ENCODE measurements around the gene GFY.

The GFY gene

GRCh38 chr19:49422407-49423070 is 2.6 kb upstream of the GFY start:
- Histone ChIP-seq H3K9ac (ENCODE audit: low read depth, low read length) (no peak overlapping the region), H3K4me1 (ENCODE audit: insufficient read depth, low read length) (peaks cover 6% of the 10 kb centered on the region; the same call in 1 of the 2 replicates), H3K27ac (ENCODE audit: low read length) (no peak overlapping the region), H3K4me3 (ENCODE audit: low read length) (peak overlapping the region; percentile 53), H3K9me3 (ENCODE audit: insufficient read depth, low read depth, low read length) (no peaks in the 10 kb centered on the region), H3K27me3 (ENCODE audit: insufficient read depth, low read length) (peaks cover 94% of the 10 kb centered on the region), H3K36me3 (ENCODE audit: insufficient read depth, low read depth, low read length) (no peaks in the 10 kb centered on the region)

- Histone ChIP-seq H3K4me3 (ENCODE audit: low read length) (peak within 1 kb of the TSS; percentile 53), H3K9me3 (ENCODE audit: insufficient read depth, low read depth, low read length) (no peaks in the 10 kb centered on the region), H3K27ac (ENCODE audit: low read length) (no peak within 1 kb of the TSS), H3K9ac (ENCODE audit: low read depth, low read length) (no peak within 1 kb of the TSS), H3K4me1 (ENCODE audit: insufficient read depth, low read length) (peaks cover 6% of the 10 kb centered on the region; the same call in 1 of the 2 replicates), H3K27me3 (ENCODE audit: insufficient read depth, low read length) (peaks cover 95% of the 10 kb centered on the region), H3K36me3 (ENCODE audit: insufficient read depth, low read depth, low read length) (no peaks in the 10 kb centered on the region)
Measured at GRCh38 chr19:49423071-49423984, 1.9 kb upstream of the GFY start, which contains the start of gene PTH2. Gene PTH2 (minus strand): TSS chr19:49423441. CDS start chr19:49423339, 102 bp downstream.

- no peak overlapping the region for H3K9ac ChIP-seq (ENCODE audit: low read depth, low read length)
- peaks cover 9% of the 10 kb centered on the region; the same call in 1 of the 2 replicates for H3K4me1 ChIP-seq (ENCODE audit: insufficient read depth, low read length)
- H3K27ac ChIP-seq (ENCODE audit: low read length): no peak overlapping the region
- H3K36me3 ChIP-seq (ENCODE audit: insufficient read depth, low read depth, low read length): no peaks in the 10 kb centered on the region
- H3K4me3 ChIP-seq (ENCODE audit: low read length): no peak overlapping the region
- peaks cover 94% of the 10 kb centered on the region for H3K27me3 ChIP-seq (ENCODE audit: insufficient read depth, low read length)
- H3K9me3 ChIP-seq (ENCODE audit: insufficient read depth, low read depth, low read length): no peaks in the 10 kb centered on the region
Measured at GRCh38 chr19:49423985-49424303, 1.2 kb upstream of the GFY start.

- H3K4me3 ChIP-seq (ENCODE audit: low read length): peak overlapping the region; percentile 45
- peaks cover 13% of the 10 kb centered on the region; the same call in 1 of the 2 replicates for H3K4me1 ChIP-seq (ENCODE audit: insufficient read depth, low read length)
- H3K36me3 ChIP-seq (ENCODE audit: insufficient read depth, low read depth, low read length): no peaks in the 10 kb centered on the region
- H3K9ac ChIP-seq (ENCODE audit: low read depth, low read length): peak overlapping the region; percentile 16; the same call in 1 of the 2 replicates
- peaks cover 97% of the 10 kb centered on the region for H3K27me3 ChIP-seq (ENCODE audit: insufficient read depth, low read length)
- H3K9me3 ChIP-seq (ENCODE audit: insufficient read depth, low read depth, low read length): no peaks in the 10 kb centered on the region
- no peak overlapping the region for H3K27ac ChIP-seq (ENCODE audit: low read length)
Measured at GRCh38 chr19:49425922-49426592, 869 bp downstream of the GFY start.

GRCh38 chr19:49427339-49427738 is 2.2 kb downstream of the GFY start:
- Histone ChIP-seq H3K27me3 (ENCODE audit: insufficient read depth, low read length) (peaks cover 97% of the 10 kb centered on the region), H3K4me3 (ENCODE audit: low read length) (no peak overlapping the region), H3K27ac (ENCODE audit: low read length) (no peak overlapping the region), H3K9me3 (ENCODE audit: insufficient read depth, low read depth, low read length) (no peaks in the 10 kb centered on the region), H3K9ac (ENCODE audit: low read depth, low read length) (no peak overlapping the region), H3K4me1 (ENCODE audit: insufficient read depth, low read length) (peaks cover 13% of the 10 kb centered on the region; the same call in 1 of the 2 replicates), H3K36me3 (ENCODE audit: insufficient read depth, low read depth, low read length) (no peaks in the 10 kb centered on the region)

GRCh38 chr19:49427855-49428546 is 2.8 kb downstream of the GFY start:
- Histone ChIP-seq H3K36me3 (ENCODE audit: insufficient read depth, low read depth, low read length) (no peaks in the 10 kb centered on the region), H3K9ac (ENCODE audit: low read depth, low read length) (peak overlapping the region; percentile 81; the same call in 1 of the 2 replicates), H3K27me3 (ENCODE audit: insufficient read depth, low read length) (peaks cover 97% of the 10 kb centered on the region), H3K4me3 (ENCODE audit: low read length) (peak overlapping the region; percentile 78), H3K9me3 (ENCODE audit: insufficient read depth, low read depth, low read length) (no peaks in the 10 kb centered on the region), H3K4me1 (ENCODE audit: insufficient read depth, low read length) (peaks cover 13% of the 10 kb centered on the region; the same call in 1 of the 2 replicates), H3K27ac (ENCODE audit: low read length) (no peak overlapping the region)

GRCh38 chr19:49428547-49429451 is 3.6 kb downstream of the GFY start:
- peaks cover 13% of the 10 kb centered on the region; the same call in 1 of the 2 replicates for H3K4me1 ChIP-seq (ENCODE audit: insufficient read depth, low read length)
- H3K27ac ChIP-seq (ENCODE audit: low read length): peak overlapping the region; percentile 60
- H3K9me3 ChIP-seq (ENCODE audit: insufficient read depth, low read depth, low read length): no peaks in the 10 kb centered on the region
- H3K4me3 ChIP-seq (ENCODE audit: low read length): peak overlapping the region; percentile 78
- no peaks in the 10 kb centered on the region for H3K36me3 ChIP-seq (ENCODE audit: insufficient read depth, low read depth, low read length)
- peaks cover 97% of the 10 kb centered on the region for H3K27me3 ChIP-seq (ENCODE audit: insufficient read depth, low read length)
- peak overlapping the region; percentile 51; the same call in 1 of the 2 replicates for H3K9ac ChIP-seq (ENCODE audit: low read depth, low read length)

GRCh38 chr19:49430172-49430677 is 5.0 kb downstream of the GFY start:
- peaks cover 13% of the 10 kb centered on the region; the same call in 1 of the 2 replicates for H3K4me1 ChIP-seq (ENCODE audit: insufficient read depth, low read length)
- no peak overlapping the region for H3K9ac ChIP-seq (ENCODE audit: low read depth, low read length)
- H3K27ac ChIP-seq (ENCODE audit: low read length): no peak overlapping the region
- no peak overlapping the region for H3K4me3 ChIP-seq (ENCODE audit: low read length)
- no peaks in the 10 kb centered on the region for H3K36me3 ChIP-seq (ENCODE audit: insufficient read depth, low read depth, low read length)
- no peaks in the 10 kb centered on the region for H3K9me3 ChIP-seq (ENCODE audit: insufficient read depth, low read depth, low read length)
- H3K27me3 ChIP-seq (ENCODE audit: insufficient read depth, low read length): peaks cover 97% of the 10 kb centered on the region

GRCh38 chr19:49430678-49431329 is 5.6 kb downstream of the GFY start:
- no peaks in the 10 kb centered on the region for H3K9me3 ChIP-seq (ENCODE audit: insufficient read depth, low read depth, low read length)
- no peaks in the 10 kb centered on the region for H3K36me3 ChIP-seq (ENCODE audit: insufficient read depth, low read depth, low read length)
- no peak overlapping the region for H3K4me3 ChIP-seq (ENCODE audit: low read length)
- H3K4me1 ChIP-seq (ENCODE audit: insufficient read depth, low read length): peaks cover 13% of the 10 kb centered on the region; the same call in 1 of the 2 replicates
- H3K27ac ChIP-seq (ENCODE audit: low read length): no peak overlapping the region
- H3K27me3 ChIP-seq (ENCODE audit: insufficient read depth, low read length): peaks cover 97% of the 10 kb centered on the region
- no peak overlapping the region for H3K9ac ChIP-seq (ENCODE audit: low read depth, low read length)

- Histone ChIP-seq H3K27me3 (ENCODE audit: insufficient read depth, low read length) (peaks cover 97% of the 10 kb centered on the region), H3K9ac (ENCODE audit: low read depth, low read length) (no peak overlapping the region), H3K9me3 (ENCODE audit: insufficient read depth, low read depth, low read length) (no peaks in the 10 kb centered on the region), H3K4me3 (ENCODE audit: low read length) (no peak overlapping the region), H3K27ac (ENCODE audit: low read length) (no peak overlapping the region), H3K36me3 (ENCODE audit: insufficient read depth, low read depth, low read length) (no peaks in the 10 kb centered on the region), H3K4me1 (ENCODE audit: insufficient read depth, low read length) (peaks cover 13% of the 10 kb centered on the region; the same call in 1 of the 2 replicates)
Measured at GRCh38 chr19:49431330-49431749, 6.2 kb downstream of the GFY start.

Measured in iPS-20b (cell line).